ENCODE results near the gene TAAR2.
"Not testable (repeated sequence)": the region's sequence is repeated elsewhere in the genome, so short reads cannot be mapped to it uniquely, and the experiment has no call there.

DNA sequence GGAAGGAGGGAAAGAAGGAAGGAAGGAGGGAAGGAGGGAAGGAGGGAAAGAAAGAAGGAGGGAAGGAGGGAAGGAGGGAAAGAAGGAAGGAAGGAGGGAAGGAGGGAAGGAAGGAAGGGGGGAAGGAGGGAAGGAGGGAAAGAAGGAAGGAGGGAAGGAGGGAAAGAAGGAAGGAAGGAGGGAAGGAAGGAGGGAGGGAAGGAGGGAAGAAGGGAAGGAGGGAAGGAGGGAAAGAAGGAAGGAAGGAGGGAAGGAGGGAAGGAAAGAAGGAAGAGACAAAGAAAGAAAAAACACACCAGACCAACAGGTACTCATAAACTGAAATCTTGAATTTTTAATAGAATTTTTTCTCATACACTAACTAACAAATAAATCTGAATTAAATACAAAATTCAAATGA, 23.2 kb downstream of the TAAR2 start:
- TF ChIP-seq, protein P1, sequence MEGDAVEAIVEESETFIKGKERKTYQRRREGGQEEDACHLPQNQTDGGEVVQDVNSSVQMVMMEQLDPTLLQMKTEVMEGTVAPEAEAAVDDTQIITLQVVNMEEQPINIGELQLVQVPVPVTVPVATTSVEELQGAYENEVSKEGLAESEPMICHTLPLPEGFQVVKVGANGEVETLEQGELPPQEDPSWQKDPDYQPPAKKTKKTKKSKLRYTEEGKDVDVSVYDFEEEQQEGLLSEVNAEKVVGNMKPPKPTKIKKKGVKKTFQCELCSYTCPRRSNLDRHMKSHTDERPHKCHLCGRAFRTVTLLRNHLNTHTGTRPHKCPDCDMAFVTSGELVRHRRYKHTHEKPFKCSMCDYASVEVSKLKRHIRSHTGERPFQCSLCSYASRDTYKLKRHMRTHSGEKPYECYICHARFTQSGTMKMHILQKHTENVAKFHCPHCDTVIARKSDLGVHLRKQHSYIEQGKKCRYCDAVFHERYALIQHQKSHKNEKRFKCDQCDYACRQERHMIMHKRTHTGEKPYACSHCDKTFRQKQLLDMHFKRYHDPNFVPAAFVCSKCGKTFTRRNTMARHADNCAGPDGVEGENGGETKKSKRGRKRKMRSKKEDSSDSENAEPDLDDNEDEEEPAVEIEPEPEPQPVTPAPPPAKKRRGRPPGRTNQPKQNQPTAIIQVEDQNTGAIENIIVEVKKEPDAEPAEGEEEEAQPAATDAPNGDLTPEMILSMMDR (IDR thresholded peaks at IDR 0.05): not testable (repeated sequence)
- TF ChIP-seq EZH2 (IDR thresholded peaks at IDR 0.05; ENCODE audit: borderline replicate concordance, insufficient read depth, low read depth, low read length, poor library complexity, severe bottlenecking): not testable (repeated sequence)

Data from B cell (primary cell).